ENCODE results near the gene GRAPL.
"Not testable (repeated sequence)": the region's sequence is repeated elsewhere in the genome, so short reads cannot be mapped to it uniquely, and the experiment has no call there.

Gene GRAPL
- total RNA-seq: 0 to 0.49 (median 0.06) reads per million in 9 experiments

DNA sequence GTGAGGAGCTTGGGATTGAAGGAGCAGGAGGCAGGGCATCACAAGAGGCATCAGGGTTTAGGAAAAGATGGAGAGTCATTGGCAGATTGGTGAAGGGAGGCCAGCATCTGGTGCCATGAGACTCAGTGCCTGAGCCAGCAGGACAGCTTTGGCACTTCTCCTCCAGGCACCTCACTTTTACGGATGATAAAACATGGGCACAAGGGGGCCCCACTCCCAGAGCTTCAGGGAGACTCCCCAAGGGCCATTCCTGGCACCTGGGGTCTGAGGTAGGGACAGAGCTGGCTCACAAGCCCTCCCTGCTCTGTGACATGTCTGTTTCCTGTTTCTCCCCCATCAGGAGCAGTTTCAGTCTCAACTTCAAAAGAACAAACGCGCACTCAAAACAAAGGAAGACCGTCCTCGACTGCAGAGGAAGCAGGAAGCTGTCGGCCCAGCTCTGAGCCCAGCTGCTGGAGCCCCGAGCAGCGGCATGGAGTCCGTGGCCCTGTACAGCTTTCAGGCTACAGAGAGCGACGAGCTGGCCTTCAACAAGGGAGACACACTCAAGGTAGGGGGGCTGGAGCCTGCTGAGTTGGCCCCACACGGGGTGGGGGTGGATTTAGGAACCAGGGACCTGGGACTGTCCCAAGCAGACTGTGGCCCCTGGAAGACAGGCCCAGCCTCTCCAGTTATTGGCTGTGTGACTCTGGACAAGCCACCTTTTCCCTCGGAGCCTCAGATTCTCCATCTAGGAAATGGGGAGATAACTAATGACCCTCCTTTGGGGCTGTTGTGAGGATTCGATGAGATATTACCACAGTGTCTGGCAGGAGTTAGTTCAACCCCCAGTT lies at the start of gene GRAPL:
GRAPL (plus strand) TSS at position 442 of the 833 bp plus-strand sequence; CDS start at position 473, 31 bp downstream.
- not testable (repeated sequence) for H3K4me3 Mint-ChIP-seq; H3K27ac Mint-ChIP-seq; DNase-seq; H3K4me1 Mint-ChIP-seq (ENCODE audit: low read depth in 2 of 2); H3K9me3 Mint-ChIP-seq; H3K36me3 Mint-ChIP-seq (ENCODE audit: insufficient read depth); H3K27me3 Mint-ChIP-seq
- ATAC-seq (replicated peaks): peak; percentile 91

DNA sequence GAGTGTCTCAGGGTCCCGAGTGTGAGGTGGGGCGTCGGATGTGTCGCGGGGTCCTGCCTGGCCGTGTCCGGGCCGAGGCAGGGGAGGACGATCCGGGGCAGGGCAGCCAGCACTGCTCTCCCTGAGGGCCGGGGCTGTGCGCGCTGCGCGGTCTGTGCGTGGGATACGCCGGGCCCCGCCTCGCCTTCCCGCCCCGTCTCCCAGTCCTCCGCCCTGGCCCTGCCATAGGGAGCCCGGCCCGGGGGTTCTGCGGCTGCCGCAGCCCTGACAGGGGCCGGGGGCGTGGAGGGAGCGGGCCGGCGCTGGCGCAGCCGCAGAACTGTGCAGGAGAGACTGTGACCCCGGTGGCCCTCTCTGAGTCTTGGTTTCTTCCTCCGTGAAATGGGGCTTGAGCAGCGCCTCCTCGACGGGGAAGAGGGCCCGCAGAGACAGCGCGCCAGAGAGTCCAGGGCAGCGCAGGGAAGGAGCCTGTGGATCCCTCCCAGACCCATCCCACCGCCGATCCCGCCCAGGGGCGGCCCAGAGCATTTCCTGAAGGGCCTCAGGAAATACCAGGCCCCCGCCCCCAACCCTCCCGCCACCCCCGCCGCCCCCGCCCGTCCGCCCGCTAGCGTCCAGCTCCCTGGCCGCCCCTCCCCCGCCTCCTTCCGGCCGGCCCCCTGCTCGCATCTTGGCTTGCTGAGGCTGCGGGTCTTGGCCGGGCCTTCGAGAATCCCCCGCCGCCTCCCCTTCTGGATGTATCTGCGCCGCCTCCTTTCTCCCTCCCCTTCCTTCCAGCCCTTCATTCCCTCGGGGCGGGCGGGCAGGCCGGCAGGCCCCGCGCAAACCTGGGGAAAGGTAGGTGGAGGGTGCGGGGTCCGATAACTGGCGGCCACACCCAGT lies 38.3 kb upstream of the GRAPL start:
- not testable (repeated sequence) for H3K36me3 Mint-ChIP-seq (ENCODE audit: insufficient read depth); H3K27me3 Mint-ChIP-seq; H3K4me3 Mint-ChIP-seq; H3K27ac Mint-ChIP-seq; H3K9me3 Mint-ChIP-seq; ATAC-seq (replicated peaks); DNase-seq; H3K4me1 Mint-ChIP-seq (ENCODE audit: low read depth in 2 of 2)

DNA sequence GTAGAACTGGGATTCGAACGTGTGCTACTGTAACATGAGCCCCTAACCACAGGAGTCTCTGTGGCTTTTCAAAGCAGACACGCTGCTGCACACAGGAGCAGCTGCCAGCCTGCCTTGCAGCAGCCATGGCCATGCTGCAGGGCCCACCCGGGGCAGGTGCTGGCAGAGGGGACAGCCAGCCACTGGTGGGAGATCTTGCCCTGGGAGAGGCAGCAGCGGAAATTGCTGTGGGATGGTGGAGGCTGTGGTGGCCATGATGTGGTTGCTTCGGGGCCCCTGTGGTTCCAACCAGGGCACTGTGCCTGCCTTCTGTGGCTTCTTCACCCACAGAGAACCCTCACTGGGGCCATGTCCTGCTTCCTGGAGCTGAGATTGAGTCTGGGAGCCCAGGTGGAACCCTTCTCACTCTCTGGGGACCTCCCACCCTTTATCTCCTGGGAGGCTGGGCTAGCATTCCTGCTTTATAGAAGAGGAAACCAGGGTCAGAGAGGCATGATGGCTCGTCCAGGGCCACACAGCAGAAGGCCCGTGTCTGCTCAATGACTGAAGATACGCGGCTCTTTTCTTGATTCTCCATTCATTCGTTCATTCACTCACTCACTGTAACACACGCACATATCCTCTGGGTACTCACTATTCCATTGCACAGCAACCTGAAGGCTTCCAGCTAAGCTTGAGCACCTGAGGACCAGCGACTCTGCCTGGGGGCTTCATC lies 37.2 kb upstream of the GRAPL start:
- not testable (repeated sequence) for H3K36me3 Mint-ChIP-seq (ENCODE audit: insufficient read depth); DNase-seq; H3K27me3 Mint-ChIP-seq; H3K9me3 Mint-ChIP-seq; H3K4me3 Mint-ChIP-seq; H3K4me1 Mint-ChIP-seq (ENCODE audit: low read depth in 2 of 2); H3K27ac Mint-ChIP-seq
- peak; percentile 83 for ATAC-seq (replicated peaks)

DNA sequence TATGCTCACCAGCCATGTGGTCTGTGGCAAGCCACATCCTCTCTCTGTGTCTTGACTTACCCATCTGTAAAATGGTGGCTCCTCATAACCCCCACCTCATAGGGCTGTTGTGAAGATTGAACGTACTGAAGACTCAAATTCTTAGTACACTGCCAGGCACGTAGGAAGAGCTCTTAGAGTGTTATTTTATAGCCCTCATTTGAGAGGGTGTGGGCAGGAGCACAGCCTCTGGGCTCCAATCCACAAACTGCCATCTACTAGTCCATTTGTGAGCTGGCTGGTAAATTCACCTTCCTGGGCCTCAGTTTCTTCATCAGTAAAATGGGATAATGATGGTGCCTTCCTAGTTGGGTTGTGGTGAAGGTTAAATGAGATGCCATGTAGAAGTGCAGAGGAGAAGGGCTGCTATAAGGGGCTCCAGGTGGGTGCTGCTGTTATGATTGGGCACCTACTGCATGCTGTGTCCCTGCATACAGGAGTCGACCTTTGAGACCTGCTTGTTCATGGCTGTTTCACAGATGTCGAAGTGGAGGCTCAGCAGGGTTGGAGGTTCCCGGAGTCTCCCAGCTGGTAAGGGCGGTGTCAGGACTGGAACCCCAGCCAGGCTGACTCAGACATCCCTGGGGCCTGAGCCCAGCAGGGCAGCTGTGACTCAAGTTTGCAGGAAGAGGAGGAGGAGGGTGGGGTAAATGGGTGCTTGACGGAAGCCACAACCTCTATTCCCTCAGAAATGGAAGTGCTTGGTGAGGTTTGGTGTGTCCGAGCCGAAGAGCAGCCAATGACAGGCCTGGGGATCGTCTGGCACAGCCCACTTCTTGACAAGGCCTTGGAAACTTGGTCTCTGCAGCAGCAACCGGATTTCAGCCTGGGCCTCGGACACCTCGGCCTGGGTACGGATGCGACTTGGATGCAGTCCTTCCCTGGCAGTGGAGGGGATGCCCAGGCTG lies 34.4 kb upstream of the GRAPL start:
- ATAC-seq (replicated peaks); H3K27ac Mint-ChIP-seq; DNase-seq: not testable (repeated sequence)

DNA sequence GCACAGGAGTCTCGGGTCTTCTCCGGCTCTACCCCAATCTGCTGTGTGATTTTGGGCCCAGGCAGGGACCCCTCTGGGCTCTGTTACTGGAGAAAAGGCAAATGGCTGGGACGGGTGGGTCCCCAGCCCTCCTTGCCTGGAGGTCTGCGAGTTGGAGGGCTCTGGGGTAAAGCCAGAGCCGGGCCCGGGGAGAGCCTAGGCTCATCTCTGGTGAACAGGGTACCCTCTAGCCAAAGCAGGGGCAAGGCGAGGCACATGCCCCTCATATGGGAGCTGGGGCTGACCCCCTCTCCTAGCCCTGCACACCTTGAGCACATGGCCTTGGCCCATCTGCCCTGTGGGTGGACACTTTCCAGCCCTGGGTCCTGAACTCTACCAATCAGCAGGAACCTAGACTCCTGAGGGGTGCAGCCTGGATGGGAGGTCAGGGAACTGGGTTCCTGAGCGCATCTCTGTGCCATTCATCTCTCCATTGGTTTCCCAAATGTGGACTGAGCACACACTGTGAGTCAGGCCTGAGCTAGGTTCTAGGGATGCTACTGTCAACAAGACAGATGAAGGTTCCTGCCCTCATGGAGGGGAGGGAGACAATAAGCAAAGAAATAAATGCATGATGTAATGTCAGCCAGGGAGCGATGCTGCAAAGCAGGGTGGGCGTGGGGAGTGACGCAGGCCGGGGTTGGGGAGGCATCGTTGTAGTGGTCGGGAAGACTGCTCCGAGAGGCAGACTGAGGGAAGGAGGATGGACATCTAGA lies 33.5 kb upstream of the GRAPL start:
- not testable (repeated sequence) for H3K27me3 Mint-ChIP-seq; H3K4me3 Mint-ChIP-seq; H3K36me3 Mint-ChIP-seq (ENCODE audit: insufficient read depth); H3K9me3 Mint-ChIP-seq; DNase-seq; H3K27ac Mint-ChIP-seq; ATAC-seq (replicated peaks); H3K4me1 Mint-ChIP-seq (ENCODE audit: low read depth in 2 of 2)

More for the DNA sequence above, 34.4 kb upstream of the GRAPL start:
- H3K36me3 Mint-ChIP-seq (ENCODE audit: insufficient read depth); H3K9me3 Mint-ChIP-seq; H3K4me1 Mint-ChIP-seq (ENCODE audit: low read depth in 2 of 2); H3K27me3 Mint-ChIP-seq; H3K4me3 Mint-ChIP-seq: not testable (repeated sequence)

DNA sequence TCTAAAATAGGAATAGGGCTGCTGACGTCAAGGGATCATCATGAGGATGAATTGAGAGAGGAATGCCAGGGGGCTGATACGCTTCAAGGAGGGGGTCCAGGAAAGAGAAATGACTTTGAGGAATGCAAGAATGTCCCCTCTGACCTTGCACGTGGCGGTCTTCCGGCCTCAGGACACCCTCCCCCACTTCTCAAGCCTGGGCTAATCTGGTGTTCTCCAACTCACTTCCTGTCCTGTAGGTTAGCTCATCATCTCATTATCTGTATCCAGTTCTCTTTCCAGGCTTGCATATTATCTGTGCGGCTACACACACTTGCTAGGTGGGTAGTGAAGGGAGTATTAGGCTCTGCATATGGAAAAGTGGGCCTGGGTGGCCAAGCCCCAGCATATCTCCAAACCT lies 18.9 kb upstream of the GRAPL start:
- ATAC-seq (replicated peaks); H3K9me3 Mint-ChIP-seq; DNase-seq; H3K4me3 Mint-ChIP-seq; H3K4me1 Mint-ChIP-seq (ENCODE audit: low read depth in 2 of 2); H3K27me3 Mint-ChIP-seq; H3K27ac Mint-ChIP-seq: not testable (repeated sequence)
- peaks cover 12% of the 10 kb centered on the region for H3K36me3 Mint-ChIP-seq (ENCODE audit: insufficient read depth)

DNA sequence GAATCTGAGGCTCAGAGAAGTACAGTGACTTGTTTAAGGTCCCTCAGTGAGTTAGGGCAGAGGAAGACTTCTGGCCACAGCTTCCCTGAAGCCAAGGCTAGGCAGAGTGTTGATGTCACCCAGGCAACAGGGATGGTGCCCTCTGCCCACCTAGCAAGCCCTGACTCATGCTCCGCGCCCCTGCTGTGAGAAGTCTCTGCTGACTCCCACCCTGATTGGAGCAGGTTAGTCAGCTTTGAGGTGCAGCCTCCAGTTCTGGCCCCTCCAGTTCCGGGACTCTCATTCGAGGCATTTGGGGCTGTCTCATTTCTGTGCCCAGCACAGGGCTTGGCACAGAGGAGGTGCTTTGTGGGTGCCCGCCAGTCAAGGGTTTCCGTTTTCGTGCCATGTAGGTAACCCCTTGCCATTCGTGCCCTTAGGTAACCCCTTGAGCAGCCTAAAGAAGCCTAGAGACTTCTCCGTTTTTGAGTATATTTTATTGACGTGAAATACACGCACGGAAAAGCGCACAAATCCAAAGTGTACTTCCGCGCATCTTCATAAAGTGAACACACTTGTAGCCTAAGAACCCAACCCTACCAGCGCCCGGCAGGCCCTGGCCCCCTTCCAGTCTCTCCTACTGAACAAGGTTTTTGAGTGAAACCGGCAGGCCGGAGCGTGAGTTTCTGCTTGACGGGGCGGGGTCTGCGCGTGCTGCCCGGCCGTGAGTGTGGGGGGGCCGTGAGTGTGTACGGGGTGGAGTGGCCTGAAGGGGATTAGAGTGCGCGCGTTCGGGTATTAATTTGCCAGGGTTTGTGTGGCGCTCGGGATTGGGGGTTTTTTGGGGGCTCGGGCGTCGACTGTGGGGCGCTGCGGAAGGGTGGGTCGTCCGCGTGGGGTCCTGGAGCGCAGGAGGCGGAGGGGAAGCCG lies 16.9 kb upstream of the GRAPL start:
- not testable (repeated sequence) for H3K4me1 Mint-ChIP-seq (ENCODE audit: low read depth in 2 of 2); H3K27me3 Mint-ChIP-seq; H3K4me3 Mint-ChIP-seq; H3K9me3 Mint-ChIP-seq; H3K27ac Mint-ChIP-seq; DNase-seq
- peaks cover 12% of the 10 kb centered on the region for H3K36me3 Mint-ChIP-seq (ENCODE audit: insufficient read depth)
- peak; percentile 66 for ATAC-seq (replicated peaks)

DNA sequence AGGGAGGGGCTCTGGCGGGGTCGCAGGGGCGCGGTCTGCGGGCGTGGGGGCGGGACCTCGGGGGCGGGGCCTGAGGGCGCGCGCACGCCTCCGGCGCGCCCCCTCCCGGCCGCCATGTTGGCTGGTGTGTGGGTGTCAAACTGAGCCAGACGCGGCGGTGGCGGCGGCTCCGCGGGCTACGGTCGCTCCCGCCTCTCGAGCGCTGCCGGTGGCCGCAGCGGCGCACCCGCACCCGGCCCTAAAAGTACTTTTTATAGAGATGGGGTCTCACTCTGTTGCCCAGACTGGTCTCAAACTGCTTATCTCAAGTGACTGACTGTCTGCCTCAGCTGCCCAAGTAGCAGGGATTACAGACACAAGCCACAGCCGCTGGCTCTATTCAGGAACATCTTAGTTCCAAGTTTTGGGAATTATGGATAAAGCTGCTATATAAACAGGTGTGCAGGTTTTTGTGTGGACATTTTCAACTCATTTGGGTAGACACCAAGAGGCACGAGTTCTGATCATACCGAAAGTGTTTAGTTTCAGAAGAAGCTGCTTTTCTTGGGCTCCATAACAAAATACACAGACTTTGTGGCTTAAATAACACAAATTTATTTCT lies 16.2 kb upstream of the GRAPL start:
- DNase-seq (peak; percentile 36 to 66 (median 49)), ATAC-seq (replicated peaks) (peak; percentile 66)
- not testable (repeated sequence) for H3K9me3 Mint-ChIP-seq; H3K27me3 Mint-ChIP-seq; H3K4me1 Mint-ChIP-seq (ENCODE audit: low read depth in 2 of 2)
- H3K36me3 Mint-ChIP-seq (ENCODE audit: insufficient read depth): peaks cover 12% of the 10 kb centered on the region
- H3K4me3 Mint-ChIP-seq: peak overlapping the region; percentile 67 to 72
- peak overlapping the region in 1 of 2 donors; percentile 90 for H3K27ac Mint-ChIP-seq

DNA sequence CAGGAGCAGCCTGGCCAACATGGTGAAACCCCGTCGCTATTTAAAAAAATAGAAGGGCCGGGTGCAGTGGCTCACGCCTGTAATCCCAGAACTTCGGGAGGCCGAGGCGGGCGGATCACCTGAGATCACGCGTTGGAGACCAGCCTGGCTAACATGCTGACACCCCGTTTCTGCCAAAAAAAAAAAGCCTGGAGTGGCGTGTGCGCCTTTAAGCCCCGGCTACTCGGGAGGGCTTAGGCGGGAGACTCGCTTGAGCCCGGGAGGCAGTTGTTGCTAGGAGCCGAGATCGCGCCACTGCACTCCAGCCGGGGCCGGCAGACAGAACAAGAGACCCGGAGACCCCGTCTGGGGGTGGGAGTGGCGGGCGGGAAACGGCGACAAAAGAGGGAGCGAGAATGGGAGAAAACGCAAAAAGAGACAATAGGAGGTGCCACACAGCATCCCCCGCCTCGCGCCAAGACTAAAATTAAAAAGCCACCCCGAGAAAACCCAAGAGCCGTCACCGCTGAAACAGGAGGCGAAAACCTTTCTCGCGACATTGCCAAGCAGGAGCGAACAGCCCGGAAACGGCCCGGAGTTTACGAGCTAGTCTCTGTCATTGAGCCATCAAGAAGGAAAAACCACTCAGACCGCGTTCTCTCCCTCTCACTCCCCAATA lies 15.5 kb upstream of the GRAPL start:
- H3K27ac Mint-ChIP-seq: peak overlapping the region; percentile 82 to 90
- not testable (repeated sequence) for H3K27me3 Mint-ChIP-seq; H3K4me1 Mint-ChIP-seq (ENCODE audit: low read depth in 2 of 2); H3K9me3 Mint-ChIP-seq
- DNase-seq (peak; percentile 47 to 72 (median 48)), ATAC-seq (replicated peaks) (peak; percentile 18)
- peak overlapping the region; percentile 67 to 72 for H3K4me3 Mint-ChIP-seq
- H3K36me3 Mint-ChIP-seq (ENCODE audit: insufficient read depth): peaks cover 12% of the 10 kb centered on the region

DNA sequence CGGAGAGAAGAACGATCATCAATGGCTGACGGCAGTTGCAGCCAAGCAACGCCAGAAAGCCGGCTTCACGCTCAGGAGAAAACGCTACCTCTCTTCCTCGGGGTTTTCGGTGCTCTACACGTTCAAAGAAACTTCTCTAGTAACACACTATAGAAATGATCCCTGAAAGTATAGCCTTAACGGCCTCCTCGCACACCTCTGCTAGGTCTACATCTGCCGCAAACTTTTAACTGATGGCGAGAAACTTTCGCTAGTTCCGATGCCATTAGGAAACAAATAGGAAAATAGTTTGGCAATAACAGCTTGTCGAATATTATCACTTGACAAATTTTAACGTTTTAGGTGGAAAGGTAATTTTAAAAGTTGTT lies 14.9 kb upstream of the GRAPL start:
- H3K27me3 Mint-ChIP-seq; H3K9me3 Mint-ChIP-seq; DNase-seq; H3K4me1 Mint-ChIP-seq (ENCODE audit: low read depth in 2 of 2); ATAC-seq (replicated peaks): not testable (repeated sequence)
- Mint-ChIP-seq H3K36me3 (ENCODE audit: insufficient read depth) (peaks cover 12% of the 10 kb centered on the region), H3K27ac (peak overlapping the region; percentile 82 to 90), H3K4me3 (peak overlapping the region; percentile 67 to 72)

DNA sequence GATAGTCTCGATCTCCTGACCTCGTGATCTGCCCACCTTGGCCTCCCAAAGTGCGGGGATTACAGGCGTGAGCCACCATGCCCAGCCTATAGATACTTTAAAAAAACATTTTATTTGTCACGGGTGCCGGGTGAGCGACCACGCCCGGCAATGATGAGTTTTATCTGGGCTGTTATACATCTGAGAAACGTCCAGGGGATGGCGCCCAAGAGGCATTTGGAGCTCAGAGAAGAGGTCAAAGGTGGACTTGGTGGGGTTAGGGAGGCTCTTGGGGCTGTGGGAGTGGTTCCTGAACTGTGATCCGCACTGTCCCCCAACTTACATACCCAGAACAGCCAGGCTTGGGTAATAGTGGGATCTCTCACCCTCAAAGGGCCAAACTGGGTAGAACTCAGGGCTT lies 8.7 kb upstream of the GRAPL start:
- H3K27me3 Mint-ChIP-seq; H3K4me1 Mint-ChIP-seq (ENCODE audit: low read depth in 2 of 2); H3K36me3 Mint-ChIP-seq (ENCODE audit: insufficient read depth); H3K27ac Mint-ChIP-seq; H3K9me3 Mint-ChIP-seq; H3K4me3 Mint-ChIP-seq; DNase-seq: not testable (repeated sequence)
- ATAC-seq (replicated peaks): peak; percentile 91

Measured in effector memory CD8-positive, alpha-beta T cell (primary cell).